DOHH2 (cell line): ENCODE measurements around the gene FCHSD2.

Experiments
- H3F3A ChIP-seq: fragments of 200-600 bp; sonication (generic), shearing (Covaris generic); 2 replicates; pipeline ENCODE4 v1.6.0; 2016; ENCODE audit warnings: antibody characterized with exemption, mild to moderate bottlenecking; ENCODE audit not compliant: control insufficient read depth, insufficient read depth
- H3K27ac ChIP-seq: fragments of 200-600 bp; sonication (generic); 2 replicates; pipeline ENCODE4 v1.5.1; 2014; ENCODE audit warnings: low read depth, mild to moderate bottlenecking, low read length, moderate library complexity
- H3K27me3 ChIP-seq: fragments of 200-600 bp; sonication (generic); 2 replicates; pipeline ENCODE4 v1.6.1; 2014; ENCODE audit warnings: mild to moderate bottlenecking, low read length, mixed read lengths; ENCODE audit not compliant: control insufficient read depth
- H3K36me3 ChIP-seq: fragments of 200-600 bp; sonication (generic); 2 replicates; pipeline ENCODE4 v1.6.1; 2014; ENCODE audit warnings: mild to moderate bottlenecking, low read length, moderate library complexity, mixed read lengths; ENCODE audit not compliant: control insufficient read depth
- H3K4me1 ChIP-seq: fragments of 200-600 bp; sonication (generic); 2 replicates; pipeline ENCODE4 v1.6.1; 2014; ENCODE audit warnings: mild to moderate bottlenecking, low read length, mixed read lengths; ENCODE audit not compliant: control insufficient read depth
- H3K4me2 ChIP-seq: fragments of 200-600 bp; sonication (generic); 2 replicates; pipeline ENCODE4 v1.6.0; 2014; ENCODE audit warnings: mild to moderate bottlenecking, low read length, moderate library complexity
- H3K4me3 ChIP-seq: fragments of 200-600 bp; sonication (generic); 2 replicates; pipeline ENCODE4 v1.5.1; 2014; ENCODE audit warnings: mild to moderate bottlenecking, low read length, mixed read lengths
- H3K79me2 ChIP-seq: fragments of 200-600 bp; sonication (generic); 2 replicates; pipeline ENCODE4 v1.6.1; 2014; ENCODE audit warnings: mild to moderate bottlenecking, low read length, mixed read lengths; ENCODE audit not compliant: control insufficient read depth
- H3K9me2 ChIP-seq: fragments of 200-600 bp; sonication (generic); replicated peaks from 2 replicates; pipeline ENCODE4 v1.6.1; 2014; ENCODE audit warnings: mild to moderate bottlenecking, low read length, mixed read lengths; ENCODE audit not compliant: control insufficient read depth
- H3K9me3 ChIP-seq: fragments of 200-600 bp; sonication (generic); 2 replicates; pipeline ENCODE4 v1.6.1; 2014; ENCODE audit warnings: antibody characterized with exemption, low read length, mixed read lengths; ENCODE audit not compliant: control insufficient read depth, insufficient read depth
- H4K20me1 ChIP-seq: fragments of 200-600 bp; sonication (generic); 2 replicates; pipeline ENCODE4 v1.6.0; 2014; ENCODE audit warnings: low read depth, mild to moderate bottlenecking, antibody characterized with exemption, low read length, moderate library complexity; ENCODE audit not compliant: control insufficient read depth, insufficient read depth
- CTCF ChIP-seq: fragments of 200-600 bp; sonication (generic); IDR thresholded peaks from one replicate; pipeline ENCODE4 v1.5.1; 2014; ENCODE audit warnings: antibody characterized with exemption, mild to moderate bottlenecking, low read depth, low read length; ENCODE audit not compliant: poor library complexity, severe bottlenecking
- EZH2phosphoT487 ChIP-seq: fragments of 200-600 bp; sonication (generic); IDR thresholded peaks from 2 replicates; pipeline ENCODE4 v1.6.1; 2017; ENCODE audit warnings: borderline replicate concordance, mild to moderate bottlenecking, antibody characterized with exemption, low read length, moderate library complexity, mixed read lengths

The FCHSD2 gene

GRCh38 chr11:72834905-72835304, 307.2 kb downstream of the FCHSD2 start:
- peaks cover 89% of the 10 kb centered on the region for H3K36me3 ChIP-seq
- no peaks in the 10 kb centered on the region for H3K79me2 ChIP-seq

GRCh38 chr11:72833811-72834493, 308.2 kb downstream of the FCHSD2 start:
- H3K4me1 ChIP-seq: no peaks in the 10 kb centered on the region

More at GRCh38 chr11:72834905-72835304, 307.2 kb downstream of the FCHSD2 start:
- TF ChIP-seq CTCF (no peak), EZH2phosphoT487 (no peak)
- no peaks in the 10 kb centered on the region for H3K9me3 ChIP-seq
- no peaks in the 10 kb centered on the region for H4K20me1 ChIP-seq
- no peaks in the 10 kb centered on the region for H3K9me2 ChIP-seq
- H3K4me2 ChIP-seq: no peak overlapping the region
- H3K27me3 ChIP-seq: no peaks in the 10 kb centered on the region
- H3K27ac ChIP-seq: no peak overlapping the region
- H3K4me3 ChIP-seq: no peak overlapping the region
- H3F3A ChIP-seq: peaks cover 25% of the 10 kb centered on the region
- no peaks in the 10 kb centered on the region for H3K4me1 ChIP-seq

GRCh38 chr11:72833083-72833733, 308.9 kb downstream of the FCHSD2 start:
- H3K36me3 ChIP-seq: peaks cover 89% of the 10 kb centered on the region
- TF ChIP-seq EZH2phosphoT487 (no peak), CTCF (no peak)
- no peak overlapping the region for H3K27ac ChIP-seq
- H3K27me3 ChIP-seq: no peaks in the 10 kb centered on the region
- H3F3A ChIP-seq: peaks cover 20% of the 10 kb centered on the region
- H3K4me1 ChIP-seq: peaks cover 3% of the 10 kb centered on the region
- no peaks in the 10 kb centered on the region for H3K9me3 ChIP-seq
- H3K4me3 ChIP-seq: no peak overlapping the region
- no peaks in the 10 kb centered on the region for H3K9me2 ChIP-seq
- no peaks in the 10 kb centered on the region for H4K20me1 ChIP-seq
- H3K4me2 ChIP-seq: no peak overlapping the region
- H3K79me2 ChIP-seq: no peaks in the 10 kb centered on the region

More at GRCh38 chr11:72833811-72834493, 308.2 kb downstream of the FCHSD2 start:
- Histone ChIP-seq H3K36me3 (peaks cover 89% of the 10 kb centered on the region), H3K27me3 (no peaks in the 10 kb centered on the region), H3K27ac (no peak overlapping the region), H4K20me1 (no peaks in the 10 kb centered on the region), H3K4me2 (no peak overlapping the region), H3K4me3 (no peak overlapping the region), H3K9me2 (no peaks in the 10 kb centered on the region), H3F3A (peaks cover 25% of the 10 kb centered on the region), H3K79me2 (no peaks in the 10 kb centered on the region), H3K9me3 (no peaks in the 10 kb centered on the region)
- no peak for TF ChIP-seq CTCF
- no peak for TF ChIP-seq EZH2phosphoT487
